C4-2B (cell line): ENCODE data around the gene LAMA5.
"Not testable (repeated sequence)": the region's sequence is repeated elsewhere in the genome, so short reads cannot be mapped to it uniquely, and the experiment has no call there.

Source experiments
- H3K27ac ChIP-seq: fragments of 450-650 bp; 2 replicates; pipeline ENCODE4 v1.5.1; 2017
- ZFX ChIP-seq: fragments of 450-650 bp; IDR thresholded peaks from 2 replicates; pipeline ENCODE4 v1.6.1; 2017
- TF ChIP-seq, protein P1 (sequence below): fragments of 450-650 bp; conservative IDR thresholded peaks from 2 replicates; pipeline ENCODE4 v1.5.1; 2017; ENCODE audit warnings: mild to moderate bottlenecking

The LAMA5 gene

GRCh38 chr20:62377064-62377461 is 10.0 kb upstream of the LAMA5 start:
- TF ChIP-seq, protein P1, sequence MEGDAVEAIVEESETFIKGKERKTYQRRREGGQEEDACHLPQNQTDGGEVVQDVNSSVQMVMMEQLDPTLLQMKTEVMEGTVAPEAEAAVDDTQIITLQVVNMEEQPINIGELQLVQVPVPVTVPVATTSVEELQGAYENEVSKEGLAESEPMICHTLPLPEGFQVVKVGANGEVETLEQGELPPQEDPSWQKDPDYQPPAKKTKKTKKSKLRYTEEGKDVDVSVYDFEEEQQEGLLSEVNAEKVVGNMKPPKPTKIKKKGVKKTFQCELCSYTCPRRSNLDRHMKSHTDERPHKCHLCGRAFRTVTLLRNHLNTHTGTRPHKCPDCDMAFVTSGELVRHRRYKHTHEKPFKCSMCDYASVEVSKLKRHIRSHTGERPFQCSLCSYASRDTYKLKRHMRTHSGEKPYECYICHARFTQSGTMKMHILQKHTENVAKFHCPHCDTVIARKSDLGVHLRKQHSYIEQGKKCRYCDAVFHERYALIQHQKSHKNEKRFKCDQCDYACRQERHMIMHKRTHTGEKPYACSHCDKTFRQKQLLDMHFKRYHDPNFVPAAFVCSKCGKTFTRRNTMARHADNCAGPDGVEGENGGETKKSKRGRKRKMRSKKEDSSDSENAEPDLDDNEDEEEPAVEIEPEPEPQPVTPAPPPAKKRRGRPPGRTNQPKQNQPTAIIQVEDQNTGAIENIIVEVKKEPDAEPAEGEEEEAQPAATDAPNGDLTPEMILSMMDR: no peak
- TF ChIP-seq ZFX: no peak
- no peak overlapping the region for H3K27ac ChIP-seq

- H3K27ac ChIP-seq: no peak overlapping the region
- TF ChIP-seq ZFX: no peak
- TF ChIP-seq, protein P1: no peak
Observed at GRCh38 chr20:62376112-62377063, 9.3 kb upstream of the LAMA5 start.

DNA sequence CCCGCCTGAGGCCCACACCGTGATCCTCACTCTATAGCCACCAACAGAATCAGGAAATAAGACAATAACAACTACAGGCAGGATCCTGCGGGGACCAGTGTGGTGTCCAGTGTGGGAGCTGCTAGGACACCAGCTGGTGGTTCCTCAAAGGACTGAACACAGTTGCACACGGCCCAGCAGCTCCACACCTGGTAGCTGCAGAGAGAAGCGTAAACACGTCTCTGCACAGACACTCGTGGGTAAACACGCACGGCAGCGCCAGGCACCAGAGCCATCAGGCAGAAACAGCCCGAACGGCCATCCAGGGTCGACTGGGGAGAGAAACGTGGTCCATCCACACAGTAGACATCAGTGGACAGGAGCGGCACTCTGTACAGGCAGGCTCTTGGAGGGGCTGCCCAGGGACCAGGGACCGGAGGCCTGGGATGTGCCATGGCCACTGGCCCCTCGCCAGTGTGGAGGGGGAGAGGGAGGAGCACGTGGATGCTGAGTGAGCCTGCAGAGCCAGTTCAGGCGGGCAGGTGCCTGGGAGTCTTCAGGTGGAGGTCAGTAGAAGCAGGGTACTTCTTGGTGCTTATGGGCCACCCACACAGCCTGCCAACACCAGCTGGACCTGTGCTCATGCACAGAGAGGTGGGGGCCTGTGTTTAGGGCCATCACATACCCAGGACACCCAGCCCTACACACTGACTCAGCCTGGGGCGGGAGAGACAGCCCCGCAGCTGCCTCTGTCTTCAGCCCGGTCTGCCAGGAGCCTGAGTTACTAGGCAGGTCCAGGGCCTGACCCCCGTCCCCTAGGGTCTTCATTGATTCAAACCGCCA is 7.4 kb upstream of the LAMA5 start:
- H3K27ac ChIP-seq: peak overlapping the region; percentile 3

DNA sequence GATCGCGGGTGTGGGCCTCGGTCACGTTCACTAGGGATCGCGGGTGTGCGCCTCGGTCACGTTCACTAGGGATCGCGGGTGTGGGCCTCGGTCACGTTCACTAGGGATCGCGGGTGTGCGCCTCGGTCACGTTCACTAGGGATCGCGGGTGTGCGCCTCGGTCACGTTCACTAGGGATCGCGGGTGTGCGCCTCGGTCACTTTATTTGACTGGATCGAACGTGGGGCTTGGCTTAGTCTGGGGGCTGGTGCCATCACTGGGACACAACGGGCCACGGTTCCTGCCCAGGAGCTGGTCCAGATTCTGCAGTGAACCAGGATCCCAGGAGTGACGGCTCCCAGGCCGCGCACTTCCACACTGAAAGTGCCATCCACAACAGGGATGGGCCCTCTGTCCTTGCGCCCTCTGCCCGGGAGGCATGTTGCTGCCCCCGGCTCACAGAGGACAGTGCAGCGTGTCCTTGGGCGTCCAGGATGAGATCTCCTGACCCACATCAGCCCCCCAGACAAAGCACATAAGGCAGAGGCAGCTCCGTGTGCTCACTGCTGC is 6.6 kb upstream of the LAMA5 start:
- H3K27ac ChIP-seq: not testable (repeated sequence)

More for the DNA sequence above, 7.4 kb upstream of the LAMA5 start:
- TF ChIP-seq ZFX: no peak
- TF ChIP-seq, protein P1: no peak

DNA sequence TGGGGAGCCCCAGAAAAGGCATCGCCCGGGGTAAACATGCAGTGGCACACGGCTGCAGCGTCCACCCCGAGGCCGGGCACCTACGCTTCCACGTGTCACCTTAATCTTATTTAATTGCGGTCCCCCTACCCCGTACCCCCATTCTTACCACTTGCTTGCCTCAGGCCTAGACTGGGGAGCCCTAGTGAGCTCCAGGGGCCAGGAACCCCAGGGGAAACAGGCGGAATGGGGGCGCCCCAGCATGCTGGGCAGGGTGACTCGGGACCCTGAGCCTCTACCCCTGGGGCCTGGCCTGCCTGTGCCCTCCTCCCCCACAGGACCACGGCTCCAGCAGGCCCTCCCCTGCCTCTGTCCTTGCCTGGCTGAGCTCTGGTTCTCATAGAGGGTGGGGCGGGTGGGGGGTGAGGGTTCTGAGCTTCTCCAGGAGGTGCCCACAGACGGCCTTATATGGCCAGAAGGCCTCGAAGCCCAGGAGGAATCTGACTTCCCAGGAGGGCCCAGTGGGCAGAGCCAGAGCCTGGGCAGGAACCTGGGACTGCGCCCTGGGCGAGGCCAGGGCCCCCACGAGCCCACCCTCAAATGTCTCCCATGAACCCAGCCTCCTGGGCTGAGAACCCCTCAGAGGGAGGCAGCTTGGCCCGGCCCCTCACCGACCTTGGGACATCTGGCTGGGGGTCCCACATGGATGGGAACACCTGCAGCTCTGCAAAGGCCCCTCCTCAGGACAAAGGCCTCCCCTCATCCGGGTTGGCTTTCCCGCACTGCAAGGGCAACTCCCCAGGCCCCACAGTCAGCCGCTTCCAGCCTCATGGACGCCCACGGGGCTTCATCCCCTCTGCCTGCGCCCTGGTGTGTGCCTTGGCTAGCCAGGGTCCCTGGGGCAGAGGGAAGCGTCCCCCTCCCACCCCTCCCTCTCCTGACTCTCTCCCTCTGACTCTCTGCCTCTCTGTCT is 5.2 kb upstream of the LAMA5 start:
- no peak overlapping the region for H3K27ac ChIP-seq
- no peak for TF ChIP-seq ZFX
- TF ChIP-seq, protein P1: no peak

GRCh38 chr20:62371588-62372041 is 4.5 kb upstream of the LAMA5 start:
- H3K27ac ChIP-seq: no peak overlapping the region
- TF ChIP-seq, protein P1: no peak
- TF ChIP-seq ZFX: no peak
